ENCODE results near the gene SLC33A1.

DNA sequence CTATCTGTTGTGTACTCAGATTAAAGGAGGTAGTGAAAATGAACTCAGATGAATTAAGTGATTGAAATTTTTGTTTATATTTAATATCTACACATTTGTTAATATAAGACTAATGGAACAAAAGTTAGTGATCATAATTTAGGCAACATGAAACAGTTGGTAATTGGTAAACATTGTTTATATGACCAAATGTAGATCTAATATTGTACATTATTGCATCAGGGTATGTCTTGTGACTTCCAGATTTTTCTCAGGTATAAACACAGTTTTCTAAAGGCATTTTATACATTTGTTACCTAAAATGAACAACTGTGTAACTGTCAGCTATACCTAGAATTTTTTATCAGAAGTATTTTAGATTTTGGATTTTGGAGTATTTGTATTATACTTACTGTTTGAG, 31.1 kb upstream of the SLC33A1 start:
- TF ChIP-seq, protein P1, sequence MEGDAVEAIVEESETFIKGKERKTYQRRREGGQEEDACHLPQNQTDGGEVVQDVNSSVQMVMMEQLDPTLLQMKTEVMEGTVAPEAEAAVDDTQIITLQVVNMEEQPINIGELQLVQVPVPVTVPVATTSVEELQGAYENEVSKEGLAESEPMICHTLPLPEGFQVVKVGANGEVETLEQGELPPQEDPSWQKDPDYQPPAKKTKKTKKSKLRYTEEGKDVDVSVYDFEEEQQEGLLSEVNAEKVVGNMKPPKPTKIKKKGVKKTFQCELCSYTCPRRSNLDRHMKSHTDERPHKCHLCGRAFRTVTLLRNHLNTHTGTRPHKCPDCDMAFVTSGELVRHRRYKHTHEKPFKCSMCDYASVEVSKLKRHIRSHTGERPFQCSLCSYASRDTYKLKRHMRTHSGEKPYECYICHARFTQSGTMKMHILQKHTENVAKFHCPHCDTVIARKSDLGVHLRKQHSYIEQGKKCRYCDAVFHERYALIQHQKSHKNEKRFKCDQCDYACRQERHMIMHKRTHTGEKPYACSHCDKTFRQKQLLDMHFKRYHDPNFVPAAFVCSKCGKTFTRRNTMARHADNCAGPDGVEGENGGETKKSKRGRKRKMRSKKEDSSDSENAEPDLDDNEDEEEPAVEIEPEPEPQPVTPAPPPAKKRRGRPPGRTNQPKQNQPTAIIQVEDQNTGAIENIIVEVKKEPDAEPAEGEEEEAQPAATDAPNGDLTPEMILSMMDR (IDR thresholded peaks at IDR 0.05; ENCODE audit: control extremely low read depth in 1 of 3, insufficient read depth in 1 of 3, low read depth in 1 of 3, low read length in 3 of 3) = no peak
- TF ChIP-seq KDM1A (IDR thresholded peaks at IDR 0.05; ENCODE audit: borderline replicate concordance, low read length) (no peak), HDAC6 (IDR thresholded peaks at IDR 0.05; ENCODE audit: low read depth, low read length) (no peak), SUZ12 (IDR thresholded peaks at IDR 0.05; ENCODE audit: low read length) (no peak), EZH2 (IDR thresholded peaks at IDR 0.05; ENCODE audit: low read depth, low read length, severe bottlenecking) (no peak), RAD21 (IDR thresholded peaks at IDR 0.05 in 1 of 2, conservative IDR thresholded peaks at IDR 0.05 in 1 of 2; ENCODE audit: low read depth in 2 of 2, low read length in 2 of 2) (no peak), BACH1 (IDR thresholded peaks at IDR 0.05; ENCODE audit: low read length) (no peak), RBBP5 (IDR thresholded peaks at IDR 0.05; ENCODE audit: borderline replicate concordance, low read depth, low read length) (no peak), POLR2A (IDR thresholded peaks at IDR 0.05; ENCODE audit: control extremely low read depth in 1 of 2, low read depth in 2 of 2, low read length in 2 of 2) (no peak), POLR2AphosphoS5 (IDR thresholded peaks at IDR 0.05; ENCODE audit: low read depth, low read length) (no peak), BCL11A (IDR thresholded peaks at IDR 0.05; ENCODE audit: low read depth in 2 of 2, low read length in 2 of 2) (no peak), FOSL1 (IDR thresholded peaks at IDR 0.05; ENCODE audit: insufficient read depth, low read depth, low read length) (no peak)
- TF ChIP-seq, protein P2, sequence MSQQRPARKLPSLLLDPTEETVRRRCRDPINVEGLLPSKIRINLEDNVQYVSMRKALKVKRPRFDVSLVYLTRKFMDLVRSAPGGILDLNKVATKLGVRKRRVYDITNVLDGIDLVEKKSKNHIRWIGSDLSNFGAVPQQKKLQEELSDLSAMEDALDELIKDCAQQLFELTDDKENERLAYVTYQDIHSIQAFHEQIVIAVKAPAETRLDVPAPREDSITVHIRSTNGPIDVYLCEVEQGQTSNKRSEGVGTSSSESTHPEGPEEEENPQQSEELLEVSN (IDR thresholded peaks at IDR 0.05) = no peak
